Astrocyte (in vitro differentiated cells and primary cell): Measurements from ENCODE around the gene RPUSD1. TPM values are rescaled to one million over a fixed set of nuclear protein-coding genes. Genes with fewer than 3 reads are reported as not detected.

ENCODE experiments used
- DNase-seq: peaks from one replicate; pipeline ENCODE4 v3.0.0-alpha.2; 2010; ENCODE audit warnings: low read depth
- FAIRE-seq: peaks from 2 replicates; lab custom pipeline; 2011; peaks lifted over from hg19 to GRCh38; lab: Jason Lieb, UNC
- H2AFZ ChIP-seq: 2 replicates; pipeline ENCODE4 v1.6.0; 2012; ENCODE audit warnings: low read depth, low read length, inconsistent platforms
- H3K27ac ChIP-seq: 2 replicates; pipeline ENCODE4 v1.5.1; 2011; ENCODE audit warnings: low read depth, low read length, inconsistent platforms
- H3K27me3 ChIP-seq: 2 replicates; pipeline ENCODE4 v1.6.0; 2011; ENCODE audit warnings: low read length, inconsistent platforms; ENCODE audit not compliant: insufficient read depth
- H3K36me3 ChIP-seq: 2 replicates; pipeline ENCODE4 v1.5.1; 2011; ENCODE audit warnings: low read length, inconsistent platforms; ENCODE audit not compliant: insufficient read depth
- H3K4me1 ChIP-seq: 2 replicates; pipeline ENCODE4 v1.5.1; 2011; ENCODE audit warnings: low read length, inconsistent platforms; ENCODE audit not compliant: insufficient read depth
- H3K4me2 ChIP-seq: 2 replicates; pipeline ENCODE4 v1.6.0; 2012; ENCODE audit warnings: low read length, inconsistent platforms
- H3K4me3 ChIP-seq: 2 replicates; pipeline ENCODE4 v1.5.1; 2011; ENCODE audit warnings: low read depth, mild to moderate bottlenecking, low read length, inconsistent platforms; ENCODE audit not compliant: insufficient read depth
- H3K79me2 ChIP-seq: 2 replicates; pipeline ENCODE4 v1.6.0; 2012; ENCODE audit warnings: mild to moderate bottlenecking, low read length, inconsistent platforms; ENCODE audit not compliant: insufficient read depth
- H3K9ac ChIP-seq: 2 replicates; pipeline ENCODE4 v1.6.0; 2012; ENCODE audit warnings: mild to moderate bottlenecking, low read length, inconsistent platforms
- H3K9me3 ChIP-seq: 2 replicates; pipeline ENCODE4 v1.5.1; 2012; ENCODE audit warnings: low read depth, mild to moderate bottlenecking, low read length, inconsistent platforms; ENCODE audit not compliant: insufficient read depth
- H4K20me1 ChIP-seq: 2 replicates; pipeline ENCODE4 v1.6.0; 2012; ENCODE audit warnings: low read length, inconsistent platforms; ENCODE audit not compliant: insufficient read depth
- H3K27ac Mint-ChIP-seq: one replicate; pipeline ENCODE4 v1.8.0; 2021; ENCODE audit warnings: mild to moderate bottlenecking, mixed read lengths; ENCODE audit not compliant: unreplicated experiment
- H3K27me3 Mint-ChIP-seq: one replicate; pipeline ENCODE4 v1.8.0; 2021; ENCODE audit warnings: low read depth, mixed read lengths; ENCODE audit not compliant: unreplicated experiment
- H3K36me3 Mint-ChIP-seq: one replicate; pipeline ENCODE4 v1.8.0; 2021; ENCODE audit warnings: low read depth, mixed read lengths; ENCODE audit not compliant: unreplicated experiment
- H3K4me1 Mint-ChIP-seq: one replicate; pipeline ENCODE4 v1.8.0; 2021; ENCODE audit warnings: low read depth, mixed read lengths; ENCODE audit not compliant: unreplicated experiment
- H3K4me3 Mint-ChIP-seq: one replicate; pipeline ENCODE4 v1.8.0; 2021; ENCODE audit warnings: mild to moderate bottlenecking, moderate library complexity, mixed read lengths; ENCODE audit not compliant: unreplicated experiment
- H3K9me3 Mint-ChIP-seq: one replicate; pipeline ENCODE4 v1.8.0; 2021; ENCODE audit warnings: mild to moderate bottlenecking, mixed read lengths; ENCODE audit not compliant: unreplicated experiment
- EZH2 ChIP-seq: IDR thresholded peaks from 2 replicates; pipeline ENCODE4 v1.6.1; 2012; ENCODE audit warnings: mild to moderate bottlenecking, low read length, inconsistent platforms; ENCODE audit not compliant: insufficient read depth
- total RNA-seq: library from RNA; stranded (reverse); gene quantifications from 2 replicates; pipeline ENCODE4 v1.2.1, GENCODE V29; 2021
- TF ChIP-seq, protein P1 (sequence below): IDR thresholded peaks from 2 replicates; pipeline ENCODE4 v1.5.1; 2011; ENCODE audit warnings: low read depth, mild to moderate bottlenecking, inconsistent platforms, low read length, moderate library complexity; ENCODE audit not compliant: insufficient read depth

RPUSD1 gene
- total RNA-seq, 1 donor from 2014 or later: 28.8 TPM

DNA sequence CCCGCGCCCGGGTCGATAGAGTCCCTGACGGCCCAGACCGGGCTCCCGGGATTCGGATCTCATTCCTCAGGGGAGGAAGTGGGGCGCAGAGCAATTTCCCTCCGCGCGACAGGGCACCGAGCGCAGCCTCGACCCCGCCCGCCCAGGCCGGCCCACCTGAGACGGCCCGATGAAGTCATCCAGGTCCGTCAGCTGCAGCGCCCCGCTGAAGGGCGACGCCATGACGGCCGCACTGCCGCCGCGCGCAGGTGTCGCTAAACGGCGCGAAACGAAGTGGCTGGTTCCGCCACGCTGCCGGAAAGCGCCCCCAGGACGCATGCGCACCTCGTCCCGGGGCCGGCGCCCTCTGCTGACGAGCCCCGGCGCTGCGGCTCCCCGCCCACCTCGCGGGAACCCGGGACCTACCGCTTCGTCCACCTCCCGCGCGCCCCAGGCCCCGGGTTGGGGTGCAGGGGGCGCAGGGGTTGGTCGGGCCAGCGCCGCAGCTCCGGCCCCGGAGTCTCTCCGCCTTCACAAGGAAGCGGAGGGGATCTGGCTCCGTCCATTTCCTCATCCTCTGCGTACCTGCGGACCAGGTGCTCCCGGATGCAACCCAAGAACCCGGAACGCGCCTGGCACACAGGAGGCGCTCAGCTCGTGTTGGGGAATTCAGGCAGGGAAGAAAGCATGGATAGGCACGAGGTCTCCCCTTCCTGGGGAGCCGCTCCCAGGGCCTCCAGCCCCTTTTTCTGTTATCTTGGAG, 47.2 kb downstream of the RPUSD1 start, which contains the start of gene CIAO3:
TSS of gene CIAO3 (minus strand) at position 234 of the 742 bp plus-strand sequence. CDS start at position 222, 12 bp downstream.
- H3K27ac ChIP-seq: peak within 1 kb of the TSS; percentile 10
- H3K4me3 Mint-ChIP-seq: peak within 1 kb of the TSS; percentile 83

GRCh38 chr16:740459-740763, 47.8 kb downstream of the RPUSD1 start:
- peaks cover 11% of the 10 kb centered on the region for H3K79me2 ChIP-seq
- Mint-ChIP-seq H3K27me3 (no peaks in the 10 kb centered on the region), H3K9me3 (no peaks in the 10 kb centered on the region), H3K36me3 (peaks cover 7% of the 10 kb centered on the region), H3K4me1 (peaks cover 2% of the 10 kb centered on the region), H3K4me3 (peak overlapping the region; percentile 83), H3K27ac (no peak overlapping the region)
- DNase-seq: no peak
- H3K4me3 ChIP-seq: peak overlapping the region; percentile 73
- no peak for FAIRE-seq
- H3K27me3 ChIP-seq: no peaks in the 10 kb centered on the region
- H3K4me1 ChIP-seq: peaks cover 9% of the 10 kb centered on the region
- peak overlapping the region; percentile 10 for H3K27ac ChIP-seq
- peak overlapping the region; percentile 73 for H2AFZ ChIP-seq
- H3K9ac ChIP-seq: peak overlapping the region; percentile 84
- peaks cover 5% of the 10 kb centered on the region for H4K20me1 ChIP-seq
- TF ChIP-seq, protein P1, sequence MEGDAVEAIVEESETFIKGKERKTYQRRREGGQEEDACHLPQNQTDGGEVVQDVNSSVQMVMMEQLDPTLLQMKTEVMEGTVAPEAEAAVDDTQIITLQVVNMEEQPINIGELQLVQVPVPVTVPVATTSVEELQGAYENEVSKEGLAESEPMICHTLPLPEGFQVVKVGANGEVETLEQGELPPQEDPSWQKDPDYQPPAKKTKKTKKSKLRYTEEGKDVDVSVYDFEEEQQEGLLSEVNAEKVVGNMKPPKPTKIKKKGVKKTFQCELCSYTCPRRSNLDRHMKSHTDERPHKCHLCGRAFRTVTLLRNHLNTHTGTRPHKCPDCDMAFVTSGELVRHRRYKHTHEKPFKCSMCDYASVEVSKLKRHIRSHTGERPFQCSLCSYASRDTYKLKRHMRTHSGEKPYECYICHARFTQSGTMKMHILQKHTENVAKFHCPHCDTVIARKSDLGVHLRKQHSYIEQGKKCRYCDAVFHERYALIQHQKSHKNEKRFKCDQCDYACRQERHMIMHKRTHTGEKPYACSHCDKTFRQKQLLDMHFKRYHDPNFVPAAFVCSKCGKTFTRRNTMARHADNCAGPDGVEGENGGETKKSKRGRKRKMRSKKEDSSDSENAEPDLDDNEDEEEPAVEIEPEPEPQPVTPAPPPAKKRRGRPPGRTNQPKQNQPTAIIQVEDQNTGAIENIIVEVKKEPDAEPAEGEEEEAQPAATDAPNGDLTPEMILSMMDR: no peak
- no peak for TF ChIP-seq EZH2
- peaks cover 6% of the 10 kb centered on the region for H3K36me3 ChIP-seq
- no peaks in the 10 kb centered on the region for H3K9me3 ChIP-seq
- peak overlapping the region; percentile 93 for H3K4me2 ChIP-seq

More for the DNA sequence above, 47.2 kb downstream of the RPUSD1 start, which contains the start of gene CIAO3:
- peak; percentile 88 for DNase-seq
- Histone ChIP-seq H3K79me2 (peaks cover 11% of the 10 kb centered on the region), H3K4me3 (peak within 1 kb of the TSS; percentile 73), H3K9me3 (no peaks in the 10 kb centered on the region), H3K36me3 (peaks cover 3% of the 10 kb centered on the region), H3K9ac (peak within 1 kb of the TSS; percentile 84), H4K20me1 (peaks cover 5% of the 10 kb centered on the region), H3K27me3 (no peaks in the 10 kb centered on the region), H3K4me1 (peaks cover 9% of the 10 kb centered on the region), H2AFZ (peak within 1 kb of the TSS; percentile 97), H3K4me2 (peak within 1 kb of the TSS; percentile 93)
- peaks cover 2% of the 10 kb centered on the region for H3K4me1 Mint-ChIP-seq
- H3K27ac Mint-ChIP-seq: peak within 1 kb of the TSS; percentile 26
- H3K36me3 Mint-ChIP-seq: peaks cover 6% of the 10 kb centered on the region
- H3K27me3 Mint-ChIP-seq: no peaks in the 10 kb centered on the region
- no peak for FAIRE-seq
- no peaks in the 10 kb centered on the region for H3K9me3 Mint-ChIP-seq
- TF ChIP-seq, protein P1: peak; percentile 48
- TF ChIP-seq EZH2: no peak
